WTC11 (cell line): Measurements from ENCODE around the gene NFYB. TPM values are rescaled to one million over a fixed set of nuclear protein-coding genes. Genes with fewer than 3 reads are reported as not detected.

Experiments used
- ATAC-seq: fragments of 200-7000 bp; cut with Tn5 transposase; 2 replicates; pipeline ENCODE4 v1.10.0; 2021; ENCODE audit warnings: mild to moderate bottlenecking, moderate library complexity
- CTCF ChIA-PET: fragments of 300-600 bp; sonication (Branson Sonifier 250); formaldehyde crosslinking; loops from one replicate; lab custom pipeline; 2021; ENCODE audit warnings: antibody characterized with exemption; lab: Charles Lee
- POLR2A ChIA-PET: fragments of 350-600 bp; sonication (Branson Sonifier 250); formaldehyde crosslinking; loops from one replicate; lab custom pipeline; 2021; ENCODE audit warnings: antibody characterized with exemption; lab: Charles Lee
- DNase-seq: peaks from one replicate; pipeline ENCODE4 v3.0.0; 2021; ENCODE audit warnings: low spot score
- H3K27ac Mint-ChIP-seq: 2 replicates; pipeline ENCODE4 v1.8.0; 2021; ENCODE audit warnings: mixed read lengths
- H3K27me3 Mint-ChIP-seq: 2 replicates; pipeline ENCODE4 v1.8.0; 2021; ENCODE audit warnings: low read depth, mild to moderate bottlenecking, moderate library complexity, mixed read lengths
- H3K36me3 Mint-ChIP-seq: 2 replicates; pipeline ENCODE4 v1.8.0; 2021; ENCODE audit warnings: mixed read lengths
- H3K4me1 Mint-ChIP-seq: 2 replicates; pipeline ENCODE4 v1.8.0; 2022; ENCODE audit warnings: mixed read lengths
- H3K4me3 Mint-ChIP-seq: 2 replicates; pipeline ENCODE4 v1.8.0; 2021; ENCODE audit warnings: mild to moderate bottlenecking, moderate library complexity, mixed read lengths
- H3K9me3 Mint-ChIP-seq: 2 replicates; pipeline ENCODE4 v1.8.0; 2021; ENCODE audit warnings: mixed read lengths
- ATF6 ChIP-seq: sonication (generic); formaldehyde crosslinking; IDR thresholded peaks from 2 replicates; pipeline ENCODE4 v1.8.1; 2023; ENCODE audit warnings: mild to moderate bottlenecking, missing genetic modification reagents
- CREB1 ChIP-seq: sonication (generic); formaldehyde crosslinking; IDR thresholded peaks from 2 replicates; pipeline ENCODE4 v1.8.0; 2023; ENCODE audit warnings: mild to moderate bottlenecking, missing genetic modification reagents
- ESRRA ChIP-seq: sonication (generic); formaldehyde crosslinking; IDR thresholded peaks from 2 replicates; pipeline ENCODE4 v1.8.1; 2022; ENCODE audit warnings: mild to moderate bottlenecking, missing genetic modification reagents, borderline replicate concordance
- FOXK1 ChIP-seq: sonication (generic); formaldehyde crosslinking; IDR thresholded peaks from 2 replicates; pipeline ENCODE4 v1.8.0; 2022; ENCODE audit warnings: mild to moderate bottlenecking, moderate library complexity, missing genetic modification reagents
- GABPB1 ChIP-seq: sonication (generic); formaldehyde crosslinking; IDR thresholded peaks from 2 replicates; pipeline ENCODE4 v1.8.1; 2023; ENCODE audit warnings: mild to moderate bottlenecking, missing genetic modification reagents
- HMGA2 ChIP-seq: fragments of 250-450 bp; sonication (Bioruptor Pico); IDR thresholded peaks from 2 replicates; pipeline ENCODE4 v1.4.0; 2021; ENCODE audit warnings: mild to moderate bottlenecking, moderate library complexity
- IRF1 ChIP-seq: sonication (generic); formaldehyde crosslinking; IDR thresholded peaks from 2 replicates; pipeline ENCODE4 v1.8.0; 2023; ENCODE audit warnings: missing genetic modification reagents
- IRF2 ChIP-seq: sonication (generic); formaldehyde crosslinking; IDR thresholded peaks from 2 replicates; pipeline ENCODE4 v1.8.0; 2022; ENCODE audit warnings: low read depth, missing genetic modification reagents, borderline replicate concordance
- JAZF1 ChIP-seq: fragments of 250-450 bp; sonication (Bioruptor Pico); IDR thresholded peaks from 2 replicates; pipeline ENCODE4 v1.9.0; 2021; ENCODE audit warnings: moderate library complexity, mild to moderate bottlenecking, inconsistent platforms
- JUN ChIP-seq: sonication (generic); formaldehyde crosslinking; IDR thresholded peaks from 2 replicates; pipeline ENCODE4 v1.8.0; 2023; ENCODE audit warnings: mild to moderate bottlenecking, missing genetic modification reagents
- KAT7 ChIP-seq: sonication (generic); formaldehyde crosslinking; IDR thresholded peaks from 2 replicates; pipeline ENCODE4 v1.8.1; 2023; ENCODE audit warnings: missing genetic modification reagents, mild to moderate bottlenecking, borderline replicate concordance
- NR3C1 ChIP-seq: sonication (generic); formaldehyde crosslinking; conservative IDR thresholded peaks from 2 replicates; pipeline ENCODE4 v1.8.1; 2023; ENCODE audit warnings: low read depth, mild to moderate bottlenecking, missing genetic modification reagents
- OVOL2 ChIP-seq: fragments of 250-450 bp; sonication (Bioruptor Pico); IDR thresholded peaks from 2 replicates; pipeline ENCODE4 v1.9.0; 2021; ENCODE audit warnings: mild to moderate bottlenecking, borderline replicate concordance
- SP1 ChIP-seq: sonication (generic); formaldehyde crosslinking; conservative IDR thresholded peaks from 2 replicates; pipeline ENCODE4 v1.8.1; 2022; ENCODE audit warnings: missing genetic modification reagents
- TP53 ChIP-seq: sonication (generic); formaldehyde crosslinking; IDR thresholded peaks from 2 replicates; pipeline ENCODE4 v1.8.1; 2023; ENCODE audit warnings: mild to moderate bottlenecking, missing genetic modification reagents
- ZNF281 ChIP-seq: sonication (generic); formaldehyde crosslinking; IDR thresholded peaks from 2 replicates; pipeline ENCODE4 v1.8.0; 2023; ENCODE audit warnings: mild to moderate bottlenecking, missing genetic modification reagents
- ZNF416 ChIP-seq: fragments of 250-450 bp; sonication (Bioruptor Pico); IDR thresholded peaks from 2 replicates; pipeline ENCODE4 v1.9.0; 2021; ENCODE audit warnings: mild to moderate bottlenecking, inconsistent platforms
- ZNF423 ChIP-seq: fragments of 250-450 bp; sonication (Bioruptor Pico); IDR thresholded peaks from 2 replicates; pipeline ENCODE4 v2.1.2; 2022; ENCODE audit warnings: mild to moderate bottlenecking, moderate library complexity
- total RNA-seq: library from RNA; stranded (reverse); gene quantifications from 3 replicates; pipeline ENCODE4 v1.2.3, GENCODE V29; 2021
- TF ChIP-seq, protein P1 (sequence below): sonication (generic); formaldehyde crosslinking; IDR thresholded peaks from 2 replicates; pipeline ENCODE4 v1.8.1; 2022; ENCODE audit warnings: mild to moderate bottlenecking, moderate library complexity, missing genetic modification reagents
- TF ChIP-seq, protein P2 (sequence below): sonication (generic); formaldehyde crosslinking; IDR thresholded peaks from 2 replicates; pipeline ENCODE4 v1.8.1; 2023; ENCODE audit warnings: mild to moderate bottlenecking, missing genetic modification reagents
- TF ChIP-seq, protein P3 (sequence below): sonication (generic); formaldehyde crosslinking; IDR thresholded peaks from 2 replicates; pipeline ENCODE4 v1.8.1; 2023; ENCODE audit warnings: mild to moderate bottlenecking, missing genetic modification reagents, moderate library complexity
- TF ChIP-seq, protein P4 (sequence below): sonication (generic); formaldehyde crosslinking; IDR thresholded peaks from 2 replicates; pipeline ENCODE4 v1.8.1; 2023; ENCODE audit warnings: mild to moderate bottlenecking, missing genetic modification reagents, moderate library complexity

NFYB gene
- total RNA-seq, 1 experiment from 2014 or later, result 33.0 TPM

DNA sequence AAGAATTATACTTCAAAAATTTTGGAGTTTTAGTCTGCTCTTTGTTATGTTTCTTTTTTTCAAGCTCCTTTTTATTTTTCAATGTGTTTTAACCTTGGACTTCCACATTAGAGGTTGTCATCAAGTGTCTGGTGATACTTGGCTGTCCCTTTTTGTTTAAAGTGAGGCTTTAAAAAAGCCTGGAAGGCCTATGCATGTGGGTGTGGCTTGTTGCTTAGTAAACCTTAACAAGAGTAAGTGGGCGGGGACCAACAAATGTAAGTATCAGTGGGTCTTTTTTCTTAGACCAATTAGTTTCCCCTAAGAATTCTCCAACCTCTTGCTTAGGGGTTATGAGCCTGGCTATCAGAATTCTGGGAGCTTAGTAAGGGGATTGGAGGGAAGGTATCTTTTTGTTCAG is 47.3 kb downstream of the NFYB start:
- Mint-ChIP-seq H3K4me3 (no peak overlapping the region), H3K4me1 (peaks cover 10% of the 10 kb centered on the region), H3K36me3 (no peaks in the 10 kb centered on the region), H3K9me3 (no peaks in the 10 kb centered on the region), H3K27ac (peak overlapping the region; percentile 90), H3K27me3 (no peaks in the 10 kb centered on the region)
- POLR2A ChIA-PET, result interaction anchor here (1.2 kb wide), 1 partner anchor 47 kb away, joined by 3 read pairs; the partner anchor contains the start of gene NFYB
- CTCF ChIA-PET, result interaction anchor here (0.8 kb wide), 1 partner anchor 19 kb away, joined by 3 read pairs; no protein-coding TSS in a partner anchor
- ATAC-seq (peak; percentile 76), DNase-seq (no peak)
- TF ChIP-seq ZNF416 (CRISPR knock-in tag) (no peak), KAT7 (CRISPR knock-in tag) (no peak), IRF2 (no peak)
- TF ChIP-seq, protein P1, sequence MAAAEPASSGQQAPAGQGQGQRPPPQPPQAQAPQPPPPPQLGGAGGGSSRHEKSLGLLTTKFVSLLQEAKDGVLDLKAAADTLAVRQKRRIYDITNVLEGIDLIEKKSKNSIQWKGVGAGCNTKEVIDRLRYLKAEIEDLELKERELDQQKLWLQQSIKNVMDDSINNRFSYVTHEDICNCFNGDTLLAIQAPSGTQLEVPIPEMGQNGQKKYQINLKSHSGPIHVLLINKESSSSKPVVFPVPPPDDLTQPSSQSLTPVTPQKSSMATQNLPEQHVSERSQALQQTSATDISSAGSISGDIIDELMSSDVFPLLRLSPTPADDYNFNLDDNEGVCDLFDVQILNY (CRISPR knock-in tag), result no peak

- no peak for ATAC-seq
- Mint-ChIP-seq H3K9me3 (no peaks in the 10 kb centered on the region), H3K36me3 (no peaks in the 10 kb centered on the region), H3K27ac (no peak overlapping the region), H3K4me3 (no peak overlapping the region), H3K4me1 (no peaks in the 10 kb centered on the region), H3K27me3 (no peaks in the 10 kb centered on the region; the same call in 1 of the 2 replicates)
- POLR2A ChIA-PET, result interaction anchor here (0.6 kb wide), 1 partner anchor 38 kb away, joined by 4 read pairs; no protein-coding TSS in a partner anchor
- no peak for TF ChIP-seq ATF6
- TF ChIP-seq JAZF1 (CRISPR knock-in tag), result no peak
- TF ChIP-seq, protein P2, sequence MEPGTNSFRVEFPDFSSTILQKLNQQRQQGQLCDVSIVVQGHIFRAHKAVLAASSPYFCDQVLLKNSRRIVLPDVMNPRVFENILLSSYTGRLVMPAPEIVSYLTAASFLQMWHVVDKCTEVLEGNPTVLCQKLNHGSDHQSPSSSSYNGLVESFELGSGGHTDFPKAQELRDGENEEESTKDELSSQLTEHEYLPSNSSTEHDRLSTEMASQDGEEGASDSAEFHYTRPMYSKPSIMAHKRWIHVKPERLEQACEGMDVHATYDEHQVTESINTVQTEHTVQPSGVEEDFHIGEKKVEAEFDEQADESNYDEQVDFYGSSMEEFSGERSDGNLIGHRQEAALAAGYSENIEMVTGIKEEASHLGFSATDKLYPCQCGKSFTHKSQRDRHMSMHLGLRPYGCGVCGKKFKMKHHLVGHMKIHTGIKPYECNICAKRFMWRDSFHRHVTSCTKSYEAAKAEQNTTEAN (CRISPR knock-in tag), result no peak
- TF ChIP-seq, protein P3, sequence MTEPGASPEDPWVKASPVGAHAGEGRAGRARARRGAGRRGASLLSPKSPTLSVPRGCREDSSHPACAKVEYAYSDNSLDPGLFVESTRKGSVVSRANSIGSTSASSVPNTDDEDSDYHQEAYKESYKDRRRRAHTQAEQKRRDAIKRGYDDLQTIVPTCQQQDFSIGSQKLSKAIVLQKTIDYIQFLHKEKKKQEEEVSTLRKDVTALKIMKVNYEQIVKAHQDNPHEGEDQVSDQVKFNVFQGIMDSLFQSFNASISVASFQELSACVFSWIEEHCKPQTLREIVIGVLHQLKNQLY (CRISPR knock-in tag), result no peak
- no peak for TF ChIP-seq IRF1 (CRISPR knock-in tag)
- no peak for TF ChIP-seq NR3C1
- TF ChIP-seq FOXK1 (CRISPR knock-in tag), result no peak
- no peak for TF ChIP-seq IRF2
- no peak for TF ChIP-seq JUN (CRISPR knock-in tag)
- TF ChIP-seq ESRRA, result no peak
- TF ChIP-seq CREB1 (CRISPR knock-in tag), result no peak
- no peak for TF ChIP-seq SP1
- no peak for DNase-seq
- CTCF ChIA-PET, result interaction anchor here (1.4 kb wide), 1 partner anchor 26 kb away, joined by 4 read pairs; no protein-coding TSS in a partner anchor
Measured at GRCh38 chr12:104083769-104084475, 54.1 kb downstream of the NFYB start.

- ATAC-seq, result no peak
- no peak overlapping the region for H3K27ac Mint-ChIP-seq
- POLR2A ChIA-PET, result no interaction called here
- CTCF ChIA-PET, result interaction anchor here (2.0 kb wide), 1 partner anchor 28 kb away, joined by 5 read pairs; no protein-coding TSS in a partner anchor
- H3K4me1 Mint-ChIP-seq, result no peaks in the 10 kb centered on the region
- no peak overlapping the region for H3K4me3 Mint-ChIP-seq
- no peak for DNase-seq
- no peaks in the 10 kb centered on the region; the same call in 1 of the 2 replicates for H3K27me3 Mint-ChIP-seq
- no peaks in the 10 kb centered on the region for H3K36me3 Mint-ChIP-seq
- no peaks in the 10 kb centered on the region for H3K9me3 Mint-ChIP-seq
- TF ChIP-seq SP1 (no peak), TP53 (CRISPR knock-in tag) (no peak), HMGA2 (CRISPR knock-in tag) (no peak), GABPB1 (CRISPR knock-in tag) (no peak), ZNF281 (no peak), CREB1 (CRISPR knock-in tag) (no peak), ZNF423 (no peak), OVOL2 (CRISPR knock-in tag) (no peak)
- TF ChIP-seq, protein P4, sequence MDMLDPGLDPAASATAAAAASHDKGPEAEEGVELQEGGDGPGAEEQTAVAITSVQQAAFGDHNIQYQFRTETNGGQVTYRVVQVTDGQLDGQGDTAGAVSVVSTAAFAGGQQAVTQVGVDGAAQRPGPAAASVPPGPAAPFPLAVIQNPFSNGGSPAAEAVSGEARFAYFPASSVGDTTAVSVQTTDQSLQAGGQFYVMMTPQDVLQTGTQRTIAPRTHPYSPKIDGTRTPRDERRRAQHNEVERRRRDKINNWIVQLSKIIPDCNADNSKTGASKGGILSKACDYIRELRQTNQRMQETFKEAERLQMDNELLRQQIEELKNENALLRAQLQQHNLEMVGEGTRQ (CRISPR knock-in tag), result no peak
- TF ChIP-seq, protein P1 (CRISPR knock-in tag), result no peak
Measured at GRCh38 chr12:104080764-104081163, 57.2 kb downstream of the NFYB start.
